ENCODE data around the gene KLC1. TPM values are rescaled to one million over a fixed set of nuclear protein-coding genes. Genes with fewer than 3 reads are reported as not detected.

Gene KLC1
- total RNA-seq, 2 donors from 2014 or later, result 185 to 201 TPM

GRCh38 chr14:103700753-103701490, 71.9 kb downstream of the KLC1 start:
- H3K27me3 ChIP-seq, result no peaks in the 10 kb centered on the region
- H3K4me3 ChIP-seq, result no peak overlapping the region
- no peak for TF ChIP-seq CTCF (IDR thresholded peaks at IDR 0.05)
- H3K9me3 ChIP-seq, result no peaks in the 10 kb centered on the region
- peaks cover 0 to 72% of the 10 kb centered on the region in 2 donors for H3K4me1 ChIP-seq
- peak overlapping the region in 1 of 2 donors; percentile 26 for H3K27ac ChIP-seq
- peaks cover 65% of the 10 kb centered on the region for H3K36me3 ChIP-seq
- no peak for DNase-seq (ENCODE audit: low spot score)

GRCh38 chr14:103702095-103702494, 73.1 kb downstream of the KLC1 start:
- peaks cover 65% of the 10 kb centered on the region for H3K36me3 ChIP-seq
- no peak for DNase-seq (ENCODE audit: low spot score)
- TF ChIP-seq CTCF (IDR thresholded peaks at IDR 0.05), result no peak
- H3K27ac ChIP-seq, result no peak overlapping the region
- no peak overlapping the region for H3K4me3 ChIP-seq
- no peaks in the 10 kb centered on the region for H3K27me3 ChIP-seq
- H3K4me1 ChIP-seq, result peaks cover 0 to 64% of the 10 kb centered on the region in 2 donors
- H3K9me3 ChIP-seq, result no peaks in the 10 kb centered on the region

GRCh38 chr14:103702497-103703432, 73.8 kb downstream of the KLC1 start:
- Histone ChIP-seq H3K27me3 (no peaks in the 10 kb centered on the region), H3K9me3 (no peaks in the 10 kb centered on the region), H3K27ac (no peak overlapping the region), H3K36me3 (peaks cover 63% of the 10 kb centered on the region), H3K4me3 (no peak overlapping the region), H3K4me1 (peaks cover 0 to 58% of the 10 kb centered on the region in 2 donors)
- no peak for DNase-seq (ENCODE audit: low spot score)
- no peak for TF ChIP-seq CTCF (IDR thresholded peaks at IDR 0.05)

- Histone ChIP-seq H3K9me3 (no peaks in the 10 kb centered on the region), H3K36me3 (peaks cover 53% of the 10 kb centered on the region), H3K27ac (no peak overlapping the region), H3K27me3 (no peaks in the 10 kb centered on the region), H3K4me3 (no peak overlapping the region), H3K4me1 (peaks cover 0 to 58% of the 10 kb centered on the region in 2 donors)
- DNase-seq (ENCODE audit: low spot score), result no peak
- no peak for TF ChIP-seq CTCF (IDR thresholded peaks at IDR 0.05)
Observed at GRCh38 chr14:103703433-103704385, 74.7 kb downstream of the KLC1 start.

GRCh38 chr14:103704708-103705107, 75.7 kb downstream of the KLC1 start:
- Histone ChIP-seq H3K9me3 (no peaks in the 10 kb centered on the region), H3K4me3 (no peak overlapping the region), H3K27me3 (no peaks in the 10 kb centered on the region), H3K4me1 (peaks cover 0 to 54% of the 10 kb centered on the region in 2 donors), H3K27ac (peak overlapping the region; percentile 29 to 39), H3K36me3 (peaks cover 44% of the 10 kb centered on the region)
- DNase-seq (ENCODE audit: low spot score), result no peak
- TF ChIP-seq CTCF (IDR thresholded peaks at IDR 0.05), result no peak

All from right atrium auricular region (tissue), 2 donors.